ENCODE results near the gene PTPRN2.
A peak's percentile ranks its signal among the peaks of the same experiment; 100 is the strongest.
"Not testable (repeated sequence)": the region's sequence is repeated elsewhere in the genome, so short reads cannot be mapped to it uniquely, and the experiment has no call there.

Gene PTPRN2

DNA sequence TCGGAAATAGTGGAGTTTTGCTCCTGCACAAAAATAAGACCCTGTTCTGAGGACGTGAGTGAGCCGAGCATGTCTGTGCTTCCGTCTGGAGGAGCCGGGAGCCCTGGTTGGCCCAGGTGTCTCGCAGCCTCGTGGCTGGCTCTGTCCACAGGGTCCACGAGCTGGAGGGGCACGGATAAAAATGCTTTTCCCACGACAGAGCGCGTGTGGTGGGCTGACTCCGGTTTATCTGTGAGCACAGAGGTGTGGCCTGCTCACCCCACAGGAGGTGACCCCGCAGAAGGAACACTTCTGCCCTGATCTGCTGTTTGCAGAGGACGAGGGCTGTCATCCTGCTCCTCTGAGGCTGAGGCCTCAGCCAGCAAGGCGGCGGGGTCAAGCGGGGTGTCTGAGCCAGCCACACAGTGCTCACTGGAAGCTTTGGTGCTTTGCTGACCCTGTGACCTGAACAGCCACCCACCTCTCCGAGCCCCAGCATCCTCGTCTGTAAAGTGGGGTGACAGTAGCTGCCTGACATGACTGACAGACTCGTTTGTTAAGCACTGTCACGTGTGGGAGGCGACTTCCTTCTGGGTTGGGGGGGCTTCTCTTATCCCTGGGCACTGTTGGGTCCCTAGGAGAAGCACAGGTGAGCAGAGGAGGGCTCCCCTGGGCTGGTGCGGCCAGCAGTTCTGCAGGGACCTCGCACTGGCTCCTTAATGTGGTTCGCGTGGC, 1088.3 kb downstream of the PTPRN2 start:
- DNase-seq: no peak

- no peak for DNase-seq
These were observed 1089.0 kb downstream of the PTPRN2 start for GRCh38 chr7:157498657-157499056.

GRCh38 chr7:157497744-157498651, 1089.6 kb downstream of the PTPRN2 start:
- no peak for DNase-seq

DNA sequence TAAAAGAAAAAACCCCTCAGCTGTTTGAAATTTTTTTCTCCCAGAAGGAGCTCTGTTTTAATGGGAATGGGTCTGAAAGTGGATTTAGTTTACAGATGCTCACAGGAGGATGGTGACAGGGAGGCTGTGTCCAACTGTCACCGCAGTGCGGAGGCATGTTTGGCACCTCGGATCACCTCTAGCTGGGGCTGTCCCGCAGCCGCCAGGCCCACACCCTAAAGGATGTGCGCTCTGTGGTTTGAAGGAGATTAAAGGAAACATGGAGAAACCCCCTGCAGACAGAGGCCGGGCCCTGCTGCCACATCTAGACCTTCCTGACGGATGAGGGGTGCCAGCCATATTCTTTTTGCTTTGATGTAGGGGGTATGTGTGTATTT, 1090.3 kb downstream of the PTPRN2 start:
- DNase-seq: no peak

GRCh38 chr7:157496416-157497275, 1091.0 kb downstream of the PTPRN2 start:
- no peak for DNase-seq

DNA sequence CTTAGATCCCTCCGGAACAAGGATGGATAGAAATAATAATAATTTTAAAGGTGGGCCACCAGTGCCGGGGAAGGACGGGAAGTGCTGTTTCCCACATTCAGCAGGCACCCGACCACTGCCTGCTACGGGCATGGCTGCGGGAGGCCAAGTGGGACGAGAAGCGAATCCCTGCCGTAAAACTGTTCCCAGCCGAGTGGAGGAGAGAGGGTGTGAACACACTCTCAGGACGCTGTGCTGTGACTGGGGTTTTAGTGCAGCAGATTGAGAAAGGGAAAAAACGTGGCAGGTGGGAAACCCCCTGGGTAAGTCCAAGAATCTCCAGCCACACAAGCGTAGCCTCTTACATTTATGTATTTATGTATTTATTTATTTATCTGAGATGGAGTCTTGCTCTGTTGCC, 1092.0 kb downstream of the PTPRN2 start:
- DNase-seq: no peak

- no peak for DNase-seq
These were observed 1092.5 kb downstream of the PTPRN2 start for GRCh38 chr7:157495177-157495553.

DNA sequence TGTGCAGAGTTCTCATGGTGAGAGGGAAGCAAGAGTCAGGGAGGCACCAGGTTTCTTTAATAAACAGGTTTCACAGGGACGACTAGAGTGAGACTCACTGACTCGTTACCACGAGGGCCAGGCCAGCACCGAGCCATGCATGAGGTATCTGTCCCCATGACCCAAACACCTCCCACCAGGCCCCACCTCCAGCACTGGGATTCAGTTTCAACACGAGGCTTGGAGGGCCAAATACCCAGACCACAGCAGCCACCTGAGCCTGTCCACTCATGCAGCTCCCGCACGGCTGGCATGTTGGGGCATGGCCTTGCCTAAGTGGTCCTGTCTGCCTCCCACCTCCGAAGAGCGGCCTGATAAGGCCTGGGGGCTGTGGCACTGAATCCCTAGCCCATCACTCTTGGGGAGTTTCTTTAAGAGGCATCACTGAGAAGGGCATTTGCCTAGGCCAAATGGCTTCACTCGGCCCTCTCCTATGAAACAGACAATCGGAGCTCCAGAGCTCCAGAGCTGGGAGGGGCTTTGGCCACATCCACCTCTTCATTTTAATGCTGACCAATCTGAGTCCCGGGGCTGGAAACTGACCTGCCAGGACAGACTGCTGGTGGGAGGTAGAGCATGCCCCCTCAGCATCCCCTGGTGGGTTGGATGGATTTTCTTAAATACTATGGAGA, 1093.0 kb downstream of the PTPRN2 start:
- DNase-seq: no peak

DNA sequence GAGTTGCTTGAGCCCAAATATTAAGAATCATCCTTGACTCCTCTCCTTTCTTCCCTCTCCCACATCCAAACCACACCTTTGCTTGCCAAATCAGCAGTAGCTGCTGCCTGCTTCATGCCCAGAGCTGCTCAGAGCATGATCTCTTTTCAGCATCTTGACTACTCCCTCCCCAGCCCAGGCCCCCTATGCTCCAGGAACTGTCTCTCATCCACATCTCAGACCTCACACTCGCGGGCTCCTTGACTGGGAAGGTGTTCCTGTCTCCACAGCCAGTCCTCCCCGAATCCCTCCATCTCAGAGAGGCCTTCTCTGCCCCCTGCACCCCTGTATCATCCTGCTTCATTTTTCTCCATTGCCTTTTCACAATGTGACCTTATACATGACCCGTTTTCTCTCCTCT, 1093.8 kb downstream of the PTPRN2 start:
- DNase-seq: no peak

- DNase-seq: no peak
These were observed 1094.6 kb downstream of the PTPRN2 start for GRCh38 chr7:157493017-157493416.

DNA sequence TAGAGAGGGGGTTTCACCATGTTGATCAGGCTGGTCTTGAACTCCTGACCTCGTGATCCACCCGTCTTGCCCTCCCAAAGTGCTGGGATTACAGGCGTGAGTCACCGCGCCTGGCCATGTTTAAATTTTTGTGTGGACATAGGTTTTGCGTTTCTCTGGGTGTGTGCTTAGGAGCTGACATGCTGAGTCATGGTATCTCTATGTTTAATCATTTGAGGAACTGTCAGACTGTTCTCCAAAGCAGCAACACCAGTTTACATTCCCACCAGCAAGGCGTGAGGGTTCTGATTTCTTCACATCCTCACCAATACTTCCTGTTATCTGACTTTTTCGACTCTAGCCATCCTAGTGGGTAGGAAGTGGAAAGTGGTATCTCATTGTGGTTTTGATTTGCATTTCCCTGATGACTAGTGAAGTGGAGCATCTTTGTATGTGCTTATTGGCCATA, 1097.1 kb downstream of the PTPRN2 start:
- DNase-seq: peak; percentile 61

GRCh38 chr7:157489870-157490269, 1097.8 kb downstream of the PTPRN2 start:
- not testable (repeated sequence) for DNase-seq
